H1 (cell line): ENCODE results near the gene SLFN14. TPM values are rescaled to one million over a fixed set of nuclear protein-coding genes. Genes with fewer than 3 reads are reported as not detected.

Source experiments
- BACH1 ChIP-seq: IDR thresholded peaks from 2 replicates; pipeline ENCODE4 v1.6.1; 2012; ENCODE audit warnings: low read length, improper control_type of control experiment
- BCL11A ChIP-seq, 2 experiments: IDR thresholded peaks; one replicate each; pipeline ENCODE4 v1.6.1; 2011; ENCODE audit warnings: low read depth in 2 of 2, low read length in 2 of 2, mild to moderate bottlenecking in 2 of 2
- CHD7 ChIP-seq: fragments of 300-600 bp; sonication (generic); IDR thresholded peaks from 2 replicates; pipeline ENCODE4 v1.7.1; 2012; ENCODE audit warnings: low read length, moderate library complexity, mild to moderate bottlenecking, inconsistent platforms; ENCODE audit not compliant: insufficient replicate concordance
- CREB1 ChIP-seq: IDR thresholded peaks from 2 replicates; pipeline ENCODE4 v1.6.1; 2012; ENCODE audit warnings: inconsistent platforms
- E2F6 ChIP-seq: IDR thresholded peaks from 2 replicates; pipeline ENCODE4 v1.6.1; 2012; ENCODE audit warnings: inconsistent platforms
- GABPA ChIP-seq: IDR thresholded peaks from 2 replicates; pipeline ENCODE4 v1.6.1; 2011; ENCODE audit warnings: mild to moderate bottlenecking, low read length, moderate library complexity, borderline replicate concordance; ENCODE audit not compliant: insufficient read depth
- JUND ChIP-seq: IDR thresholded peaks from 2 replicates; pipeline ENCODE4 v1.6.1; 2011; ENCODE audit warnings: mild to moderate bottlenecking, improper control_type of control experiment, low read length
- RXRA ChIP-seq: IDR thresholded peaks from 2 replicates; pipeline ENCODE4 v1.6.1; 2011; ENCODE audit warnings: low read depth, mild to moderate bottlenecking, low read length, moderate library complexity; ENCODE audit not compliant: insufficient read depth
- SP2 ChIP-seq: IDR thresholded peaks from 2 replicates; pipeline ENCODE4 v1.6.1; 2012; ENCODE audit warnings: mild to moderate bottlenecking, low read length, inconsistent platforms
- TAF7 ChIP-seq: optimal IDR thresholded peaks from 2 replicates; pipeline ENCODE3; 2011; ENCODE audit warnings: low read depth, mild to moderate bottlenecking, inconsistent platforms, low read length, moderate library complexity, borderline replicate concordance
- USF2 ChIP-seq: IDR thresholded peaks from 2 replicates; pipeline ENCODE4 v1.6.1; 2011; ENCODE audit warnings: low read length, improper control_type of control experiment
- polyA plus RNA-seq, 7 experiments: library from polyadenylated mRNA; depleted of rRNA in 3 of 7; stranded (reverse) in 5 of 7; unstranded in 2 of 7; fragments of >200 nt in 5 of 7; fragments of 200-250 nt in 2 of 7; gene quantifications; 1 replicate in 5 of 7; 2 replicates in 1 of 7; 4 replicates in 1 of 7; pipeline versions ENCODE4 v1.2.1 to v1.2.3, GENCODE V29; 2011 to 2013; ENCODE audit warnings: missing spikeins in 2 of 7, mixed read lengths in 2 of 7
- total RNA-seq: library from RNA; stranded (reverse); fragmentation: NEBNext Ultra II Directional; extraction: Animal tissue kit (Norgen Biotek cat#: 25700); gene quantifications from 2 replicates; pipeline ENCODE4 v1.2.1, GENCODE V29; 2021

Gene SLFN14
- total and polyA plus RNA-seq, 2 of the 8 experiments (the other 6 are each of a cell fraction or from before 2014, with no cell fraction given) = 0.03 TPM; not detected in 1

- no peak for TF ChIP-seq CHD7
- TF ChIP-seq TAF7 = no peak
- TF ChIP-seq GABPA = no peak
- TF ChIP-seq SP2 = no peak
- no peak for TF ChIP-seq RXRA
- TF ChIP-seq CREB1 = no peak
- TF ChIP-seq BACH1 = no peak
- no peak for TF ChIP-seq USF2
- TF ChIP-seq E2F6 = no peak
- no peak for TF ChIP-seq BCL11A (IDR thresholded peaks at IDR 0.05; ENCODE audit: low read depth in 2 of 2, low read length in 2 of 2)
- no peak for TF ChIP-seq JUND
These were observed 35.5 kb upstream of the SLFN14 start (continued) for GRCh38 chr17:35596072-35596471.
